HG03103 (cell line): ENCODE data around the gene CCDC57.
"Not testable (repeated sequence)": the region's sequence is repeated elsewhere in the genome, so short reads cannot be mapped to it uniquely, and the experiment has no call there.

Source experiments
- ATAC-seq: cut with Tn5 transposase; IDR thresholded peaks from one replicate; pipeline ENCODE4 v1.9.1; 2021; ENCODE audit warnings: low read depth; ENCODE audit not compliant: unreplicated experiment

Gene CCDC57

DNA sequence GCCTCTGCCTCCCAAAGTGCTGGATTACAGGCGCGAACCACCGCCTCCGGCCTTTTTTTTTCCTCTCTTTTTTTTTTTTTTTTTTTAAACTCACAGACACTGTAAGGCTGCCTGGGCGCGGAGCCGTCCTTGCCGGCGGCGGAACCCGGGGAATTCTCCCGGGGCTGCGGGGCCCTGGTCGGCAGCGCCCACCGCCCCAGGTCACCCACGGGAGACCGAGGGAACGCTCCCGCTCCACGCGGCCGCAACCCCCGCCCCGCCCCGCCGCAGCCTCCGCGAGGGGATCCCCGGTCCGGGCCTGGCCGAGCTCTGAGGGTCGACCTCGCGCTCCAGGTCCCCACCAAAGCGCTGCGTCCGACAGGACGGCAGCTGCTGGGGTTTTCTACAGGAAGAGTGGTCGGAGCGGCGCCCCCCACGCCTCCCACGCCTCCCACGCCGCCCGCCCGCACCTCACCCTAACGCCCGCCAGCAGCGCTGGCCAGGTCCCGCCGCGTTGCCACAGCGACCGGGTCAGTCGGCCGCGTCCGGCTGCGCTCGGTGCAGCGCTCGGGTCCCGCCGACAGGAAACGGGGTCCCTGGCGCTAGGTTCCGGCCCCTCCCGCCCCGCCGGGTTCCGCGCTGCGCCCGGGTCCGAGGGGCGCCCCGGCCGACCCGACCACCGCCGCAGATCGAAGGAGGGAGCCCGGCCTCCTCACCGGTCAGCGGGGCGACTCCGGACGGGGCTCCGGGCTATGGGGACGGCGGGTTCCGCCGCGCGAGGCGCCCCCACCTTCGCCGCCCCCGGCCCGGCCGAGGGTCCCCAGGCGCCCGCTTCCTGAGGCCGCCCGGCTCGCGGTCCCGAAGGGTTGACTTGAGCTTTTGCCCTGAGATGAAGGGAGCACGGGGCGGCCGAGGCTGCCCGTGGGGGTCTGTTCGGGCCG, at the start of gene CCDC57:
Gene CCDC57 (minus strand): TSS at position 512 of the 920 bp plus-strand sequence. CDS start 10,898 bp downstream, outside the sequence.
- ATAC-seq = peak; percentile 62

- no peak for ATAC-seq
These were observed 49.7 kb upstream of the CCDC57 start for GRCh38 chr17:82262344-82262743.

GRCh38 chr17:82259972-82260961, 47.6 kb upstream of the CCDC57 start:
- not testable (repeated sequence) for ATAC-seq

- ATAC-seq = no peak
These were observed 45.9 kb upstream of the CCDC57 start for GRCh38 chr17:82258555-82258954.

GRCh38 chr17:82257473-82257872, 44.8 kb upstream of the CCDC57 start:
- no peak for ATAC-seq

- ATAC-seq = no peak
These were observed 43.7 kb upstream of the CCDC57 start for GRCh38 chr17:82256242-82256885.

GRCh38 chr17:82255402-82255972, 42.8 kb upstream of the CCDC57 start:
- ATAC-seq = no peak

GRCh38 chr17:82254746-82255145, 42.1 kb upstream of the CCDC57 start:
- ATAC-seq = not testable (repeated sequence)

GRCh38 chr17:82254096-82254495, 41.5 kb upstream of the CCDC57 start:
- ATAC-seq = not testable (repeated sequence)

GRCh38 chr17:82253179-82253544, 40.5 kb upstream of the CCDC57 start:
- no peak for ATAC-seq

DNA sequence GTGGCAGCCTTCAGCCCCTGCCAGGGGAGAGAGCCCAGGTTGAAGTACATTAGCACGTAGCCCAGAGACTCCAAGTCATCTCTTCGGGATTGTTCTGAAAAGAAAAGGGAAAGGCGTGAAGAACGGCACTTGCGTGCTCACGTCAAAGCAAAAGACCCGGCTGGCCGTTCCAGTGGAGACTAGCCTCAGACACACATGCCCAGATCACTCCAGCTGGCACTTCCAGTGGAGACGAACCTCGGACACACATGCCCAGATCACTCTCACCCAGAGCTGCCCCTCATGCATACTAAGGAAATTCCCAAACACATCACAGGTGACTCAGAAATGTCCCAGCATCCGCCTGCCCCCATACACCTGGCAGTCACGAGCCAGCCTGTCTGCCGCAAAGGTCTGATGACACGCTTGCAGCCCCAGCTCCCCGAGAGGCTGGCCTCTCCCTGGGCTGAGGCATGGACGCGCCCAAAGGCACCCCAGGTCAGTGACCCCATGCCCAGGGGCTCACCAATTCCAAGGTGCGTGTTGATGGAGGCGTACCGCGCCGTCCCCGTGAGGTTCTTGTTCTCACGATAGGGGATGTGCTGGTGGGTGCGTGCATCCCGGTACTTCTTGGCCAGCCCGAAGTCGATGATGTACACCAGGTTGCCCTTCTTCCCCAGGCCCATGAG, 40.0 kb upstream of the CCDC57 start:
- ATAC-seq = no peak

DNA sequence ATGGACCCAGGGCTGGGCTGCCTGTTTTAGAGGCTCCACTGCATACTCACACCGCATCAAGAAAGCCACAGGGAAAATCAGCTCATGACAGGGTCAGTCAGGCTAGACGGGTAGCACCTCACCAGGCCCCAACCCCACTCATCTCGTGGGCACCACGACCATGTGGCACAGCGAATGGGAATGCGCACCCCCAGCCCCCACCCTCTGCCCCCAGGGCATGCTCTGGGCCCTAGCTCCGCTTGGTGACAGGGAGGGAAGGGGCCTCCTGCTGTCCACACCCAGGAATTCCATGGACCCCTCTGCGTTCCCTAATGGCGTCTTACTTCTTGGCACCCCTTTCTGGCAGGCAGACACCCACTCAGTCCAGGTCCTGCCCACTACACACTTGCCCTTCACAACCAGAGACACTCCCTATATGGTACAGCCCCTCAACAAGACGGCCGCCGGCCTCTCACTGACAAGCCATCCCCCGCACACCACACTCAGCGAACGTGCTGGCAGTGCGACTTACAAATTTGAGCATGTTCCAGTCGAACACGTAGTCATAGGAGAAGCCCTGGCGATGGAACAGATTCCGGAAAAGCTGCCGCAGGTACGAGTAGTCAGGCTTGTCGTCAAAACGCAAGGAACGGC, 38.3 kb upstream of the CCDC57 start:
- ATAC-seq = no peak

- no peak for ATAC-seq
These were observed 37.4 kb upstream of the CCDC57 start for GRCh38 chr17:82249896-82250581.

GRCh38 chr17:82248815-82249674, 36.4 kb upstream of the CCDC57 start:
- ATAC-seq = no peak

- no peak for ATAC-seq
These were observed 35.4 kb upstream of the CCDC57 start for GRCh38 chr17:82247856-82248671.

DNA sequence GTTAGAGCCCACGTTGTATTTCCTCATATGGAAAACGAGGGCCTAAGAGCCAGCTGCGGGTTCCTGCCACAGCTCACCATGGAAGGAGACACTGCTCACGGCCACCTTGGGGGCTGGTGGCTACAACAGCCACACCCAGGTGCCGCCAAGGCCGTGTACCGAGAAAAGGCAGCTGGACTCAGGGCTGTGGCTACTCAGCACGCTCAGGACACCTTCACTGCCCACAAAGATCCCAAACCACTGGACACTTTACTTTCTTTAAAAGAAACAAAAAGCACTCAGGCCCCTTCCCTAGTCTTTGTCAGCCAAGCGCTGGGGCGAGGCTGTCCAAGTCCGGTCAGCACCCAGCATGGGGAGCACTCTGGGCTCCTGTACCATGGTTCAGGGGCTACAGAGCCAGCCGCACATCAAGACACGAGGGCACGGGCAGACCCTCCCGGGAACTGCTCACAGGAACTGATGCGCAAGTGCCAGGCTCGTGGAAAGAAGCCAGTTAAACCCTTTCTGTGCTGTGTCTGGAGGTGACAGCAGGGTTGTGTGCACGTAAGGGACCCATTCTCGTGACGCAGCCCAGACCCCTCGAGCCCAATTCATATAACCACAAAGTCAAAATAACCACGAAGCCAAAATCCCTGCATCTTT, 34.7 kb upstream of the CCDC57 start:
- no peak for ATAC-seq
